Retinal pigment epithelial cell (primary cell): ENCODE data around the gene MAT2B.

Experiments
- DNase-seq: peaks from one replicate; pipeline ENCODE4 v3.0.0-alpha.2; 2010; ENCODE audit warnings: low read depth
- H3K4me3 ChIP-seq: 2 replicates; pipeline ENCODE4 v1.5.1; 2011; ENCODE audit warnings: mild to moderate bottlenecking, low read length, control low read depth, moderate library complexity
- TF ChIP-seq, protein P1 (sequence below): conservative IDR thresholded peaks from 2 replicates; pipeline ENCODE4 v1.5.1; 2011; ENCODE audit warnings: low read depth, low read length, control low read depth, inconsistent platforms

Gene MAT2B

DNA sequence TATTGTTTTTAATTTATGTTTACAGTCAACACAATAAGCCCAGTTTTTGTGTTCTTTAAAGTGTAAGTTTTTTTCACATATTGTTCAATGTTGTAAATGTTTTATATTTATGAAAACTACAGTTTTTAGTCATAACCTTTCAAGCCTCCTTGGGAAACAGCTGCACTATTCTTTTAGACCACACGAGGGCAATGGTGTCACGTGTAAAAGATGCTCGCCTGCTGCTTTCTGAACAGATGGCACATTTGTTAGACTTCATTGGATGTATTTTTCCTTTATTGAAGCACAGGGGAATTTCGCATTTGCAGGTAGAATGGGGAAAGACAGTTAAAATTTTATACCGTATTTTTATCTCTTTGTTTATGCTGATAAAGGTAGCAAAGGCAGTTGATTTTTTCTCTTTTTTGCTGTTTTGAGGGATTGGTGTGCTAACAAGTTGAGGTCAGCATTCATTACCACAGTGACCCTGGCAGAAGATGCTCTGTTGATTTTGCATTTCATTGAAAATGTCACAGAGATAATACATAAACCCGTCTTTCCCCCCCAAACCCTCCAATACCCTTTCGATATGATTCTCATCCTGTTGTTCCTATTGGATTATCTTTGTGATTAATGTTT is 59.0 kb downstream of the MAT2B start:
- H3K4me3 ChIP-seq: no peak overlapping the region
- TF ChIP-seq, protein P1, sequence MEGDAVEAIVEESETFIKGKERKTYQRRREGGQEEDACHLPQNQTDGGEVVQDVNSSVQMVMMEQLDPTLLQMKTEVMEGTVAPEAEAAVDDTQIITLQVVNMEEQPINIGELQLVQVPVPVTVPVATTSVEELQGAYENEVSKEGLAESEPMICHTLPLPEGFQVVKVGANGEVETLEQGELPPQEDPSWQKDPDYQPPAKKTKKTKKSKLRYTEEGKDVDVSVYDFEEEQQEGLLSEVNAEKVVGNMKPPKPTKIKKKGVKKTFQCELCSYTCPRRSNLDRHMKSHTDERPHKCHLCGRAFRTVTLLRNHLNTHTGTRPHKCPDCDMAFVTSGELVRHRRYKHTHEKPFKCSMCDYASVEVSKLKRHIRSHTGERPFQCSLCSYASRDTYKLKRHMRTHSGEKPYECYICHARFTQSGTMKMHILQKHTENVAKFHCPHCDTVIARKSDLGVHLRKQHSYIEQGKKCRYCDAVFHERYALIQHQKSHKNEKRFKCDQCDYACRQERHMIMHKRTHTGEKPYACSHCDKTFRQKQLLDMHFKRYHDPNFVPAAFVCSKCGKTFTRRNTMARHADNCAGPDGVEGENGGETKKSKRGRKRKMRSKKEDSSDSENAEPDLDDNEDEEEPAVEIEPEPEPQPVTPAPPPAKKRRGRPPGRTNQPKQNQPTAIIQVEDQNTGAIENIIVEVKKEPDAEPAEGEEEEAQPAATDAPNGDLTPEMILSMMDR: peak; percentile 81
- DNase-seq: peak; percentile 17

DNA sequence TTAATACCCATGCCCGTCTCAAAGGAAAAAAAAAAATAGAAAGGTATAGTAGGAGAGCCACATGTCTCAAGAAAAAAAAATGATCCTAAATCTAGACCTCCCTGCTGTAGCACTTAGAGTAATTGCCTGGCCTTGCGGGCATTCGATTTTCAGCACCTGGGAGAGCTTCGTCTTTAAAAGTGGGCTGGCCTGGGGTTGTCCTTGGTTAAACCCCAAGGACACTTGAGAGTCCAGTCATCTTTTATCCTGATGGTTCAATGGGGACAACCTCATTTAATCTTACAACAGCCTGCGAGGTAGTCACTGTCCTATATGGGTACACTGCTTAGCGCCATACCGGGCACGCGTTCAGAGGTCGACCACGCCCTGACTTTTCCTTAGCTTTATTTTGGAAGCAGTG is 60.1 kb downstream of the MAT2B start:
- H3K4me3 ChIP-seq: peak overlapping the region; percentile 50
- no peak for DNase-seq
- TF ChIP-seq, protein P1: no peak

DNA sequence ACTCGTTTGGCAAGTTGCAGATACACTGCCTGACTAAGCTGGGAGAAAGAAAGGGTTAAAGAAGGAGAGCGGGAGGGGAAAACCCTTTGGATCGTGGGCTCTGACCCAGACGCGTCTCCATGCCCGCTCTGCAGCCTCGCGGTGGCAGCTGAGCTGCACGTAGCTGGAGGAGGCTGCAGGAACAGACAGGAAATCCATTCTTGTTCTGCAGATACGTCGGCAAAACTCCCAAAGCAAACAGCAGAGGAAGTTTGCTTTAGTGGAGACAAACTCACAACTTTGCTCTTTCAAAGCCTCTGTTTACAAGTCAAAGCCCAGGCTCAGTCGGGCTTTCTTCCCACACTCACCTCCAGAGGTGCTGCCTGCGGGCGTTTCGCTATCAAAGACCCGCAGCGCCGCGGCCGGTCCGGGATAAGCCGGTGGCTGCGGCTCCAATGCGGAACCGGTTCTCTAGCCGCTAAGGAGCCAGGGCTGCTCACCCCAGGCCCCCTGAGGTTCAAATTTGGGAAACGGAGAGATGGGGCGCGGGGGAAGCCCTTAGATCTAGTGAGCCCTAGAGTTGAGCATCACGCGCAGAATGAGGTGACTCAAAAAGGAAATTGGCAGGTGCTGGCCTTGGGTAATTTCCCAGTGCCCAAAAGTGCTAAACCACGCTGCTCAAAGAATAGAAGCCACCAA is 60.7 kb downstream of the MAT2B start:
- TF ChIP-seq, protein P1: peak; percentile 9
- peak overlapping the region; percentile 50 for H3K4me3 ChIP-seq
- no peak for DNase-seq

DNA sequence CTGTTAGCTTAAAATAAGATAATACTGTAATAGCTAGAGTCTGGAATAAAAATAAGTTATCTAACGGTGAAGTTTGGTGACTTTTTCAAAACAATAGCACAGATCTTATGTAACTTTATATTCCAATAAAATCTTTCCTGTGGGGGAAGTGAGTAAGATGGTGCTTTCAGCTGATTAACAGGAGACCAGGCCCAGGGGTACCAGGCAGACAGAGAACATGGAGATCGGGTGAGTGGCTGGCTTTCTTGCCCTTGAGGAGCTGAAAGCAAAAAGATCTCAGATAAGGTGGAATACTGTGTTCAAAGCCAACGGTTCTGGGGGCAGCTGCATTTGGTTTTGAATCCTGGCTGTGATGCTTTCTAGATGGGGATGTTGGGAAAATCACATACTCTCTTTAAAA is 61.3 kb downstream of the MAT2B start:
- no peak overlapping the region for H3K4me3 ChIP-seq
- no peak for DNase-seq
- TF ChIP-seq, protein P1: no peak

DNA sequence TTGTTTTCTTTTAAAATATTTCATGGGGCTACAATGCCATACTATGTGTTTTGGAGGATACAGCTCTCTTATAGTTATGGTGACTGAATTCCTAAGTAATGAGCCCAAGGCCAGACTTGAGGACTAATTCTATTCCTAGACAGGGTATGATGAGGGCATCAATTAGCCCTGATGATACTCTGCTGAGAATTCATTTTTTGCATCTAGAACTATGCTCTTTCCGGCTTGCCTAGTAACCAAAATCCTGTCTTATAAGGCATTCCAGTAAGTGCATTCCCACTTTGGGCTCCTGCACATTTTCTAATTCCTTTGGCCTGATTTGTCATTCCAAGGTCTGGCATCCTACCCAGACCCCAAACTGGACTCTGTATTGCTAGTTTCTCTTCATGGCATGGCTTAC is 62.4 kb downstream of the MAT2B start:
- no peak overlapping the region for H3K4me3 ChIP-seq
- DNase-seq: no peak
- TF ChIP-seq, protein P1: no peak
